Measurements from ENCODE around the gene NKD1. TPM values are rescaled to one million over a fixed set of nuclear protein-coding genes. Genes with fewer than 3 reads are reported as not detected.

Gene NKD1
- total and polyA plus RNA-seq, 7 donors: 0.04 to 0.45 (median 0.22) TPM

DNA sequence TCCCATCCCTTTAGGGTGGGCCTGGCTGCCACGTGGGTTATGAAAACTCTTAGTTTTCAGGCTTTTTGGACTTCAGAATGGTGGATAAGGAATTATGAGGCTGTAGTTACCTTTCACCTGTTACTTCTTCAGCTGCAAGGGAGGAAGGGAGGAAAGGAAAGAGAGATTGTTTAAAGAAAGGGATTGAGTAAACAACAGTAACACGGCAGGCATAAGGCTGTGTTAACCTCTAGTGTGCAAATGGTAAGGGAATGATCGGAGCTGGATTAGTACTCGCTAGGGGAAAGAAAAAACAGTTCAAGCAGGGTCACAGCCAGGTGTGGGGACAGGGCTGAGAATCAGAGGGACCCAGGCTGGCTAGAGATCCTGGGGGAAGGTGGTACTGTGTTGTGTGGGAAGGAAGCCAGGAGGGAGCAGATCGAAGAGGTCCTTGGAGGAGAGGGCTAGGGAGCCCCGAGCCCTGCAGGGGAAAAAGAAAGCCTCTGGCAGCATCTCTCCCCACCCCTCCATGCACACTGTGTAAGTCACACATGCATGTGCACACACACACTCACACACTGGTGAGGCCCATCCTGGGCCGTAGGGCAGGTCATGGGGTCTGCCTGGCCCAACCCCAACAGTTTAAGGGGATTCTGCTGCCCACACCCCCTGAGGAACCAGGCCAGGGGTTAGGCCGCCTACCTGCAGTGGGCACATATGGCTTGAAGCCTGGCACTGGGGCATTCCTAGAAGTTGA, 83.2 kb downstream of the NKD1 start:
- no peaks in the 10 kb centered on the region for H3K36me3 ChIP-seq (ENCODE audit: insufficient read depth in 1 of 2, low read depth in 1 of 2)
- WGBS, 3 donors: 82 to 87% (median 83%) methylated on average over 8 of the region's 8 CpGs
- ATAC-seq: no peak
- peaks cover 6% of the 10 kb centered on the region for H3K4me1 ChIP-seq
- H3K27me3 ChIP-seq (ENCODE audit: insufficient read depth in 3 of 3, low read length in 2 of 3): no peaks in the 10 kb centered on the region
- H3K4me3 ChIP-seq: no peak overlapping the region
- no peak overlapping the region for H3K27ac ChIP-seq
- intact Hi-C loops (cut with DNase I): no loop called here
- no peak for DNase-seq
- TF ChIP-seq, protein P1, sequence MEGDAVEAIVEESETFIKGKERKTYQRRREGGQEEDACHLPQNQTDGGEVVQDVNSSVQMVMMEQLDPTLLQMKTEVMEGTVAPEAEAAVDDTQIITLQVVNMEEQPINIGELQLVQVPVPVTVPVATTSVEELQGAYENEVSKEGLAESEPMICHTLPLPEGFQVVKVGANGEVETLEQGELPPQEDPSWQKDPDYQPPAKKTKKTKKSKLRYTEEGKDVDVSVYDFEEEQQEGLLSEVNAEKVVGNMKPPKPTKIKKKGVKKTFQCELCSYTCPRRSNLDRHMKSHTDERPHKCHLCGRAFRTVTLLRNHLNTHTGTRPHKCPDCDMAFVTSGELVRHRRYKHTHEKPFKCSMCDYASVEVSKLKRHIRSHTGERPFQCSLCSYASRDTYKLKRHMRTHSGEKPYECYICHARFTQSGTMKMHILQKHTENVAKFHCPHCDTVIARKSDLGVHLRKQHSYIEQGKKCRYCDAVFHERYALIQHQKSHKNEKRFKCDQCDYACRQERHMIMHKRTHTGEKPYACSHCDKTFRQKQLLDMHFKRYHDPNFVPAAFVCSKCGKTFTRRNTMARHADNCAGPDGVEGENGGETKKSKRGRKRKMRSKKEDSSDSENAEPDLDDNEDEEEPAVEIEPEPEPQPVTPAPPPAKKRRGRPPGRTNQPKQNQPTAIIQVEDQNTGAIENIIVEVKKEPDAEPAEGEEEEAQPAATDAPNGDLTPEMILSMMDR (IDR thresholded peaks at IDR 0.05): no peak
- H3K9me3 ChIP-seq: no peaks in the 10 kb centered on the region

DNA sequence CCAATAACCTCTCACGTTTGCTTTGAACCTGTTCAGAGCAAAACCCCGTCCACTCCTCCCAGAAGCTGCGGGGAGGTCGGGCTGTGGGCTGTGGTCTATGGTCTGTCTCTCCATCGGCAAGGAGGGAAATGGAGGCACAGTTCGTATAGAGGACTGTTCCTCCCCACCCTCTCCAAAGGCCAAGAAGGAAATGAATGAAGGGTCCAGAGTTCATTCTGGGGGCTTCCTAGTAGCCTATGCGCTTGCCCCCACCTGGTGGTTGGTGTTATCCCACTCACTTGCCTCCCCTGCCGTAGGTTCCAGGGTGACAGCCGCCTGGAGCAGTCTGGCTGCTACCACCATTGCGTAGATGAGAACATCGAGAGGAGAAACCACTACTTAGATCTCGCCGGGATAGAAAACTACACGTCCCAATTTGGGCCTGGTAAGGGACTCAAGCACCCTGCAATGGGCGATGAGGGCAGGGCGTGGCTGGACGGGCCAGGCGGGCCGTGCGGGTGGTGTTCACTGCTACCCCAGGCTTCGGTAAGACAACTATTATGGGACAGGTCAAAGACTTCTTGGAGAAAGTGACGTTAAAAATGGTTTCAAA, 83.9 kb downstream of the NKD1 start:
- Histone ChIP-seq H3K4me1 (peaks cover 5% of the 10 kb centered on the region), H3K27me3 (ENCODE audit: insufficient read depth in 3 of 3, low read length in 2 of 3) (no peaks in the 10 kb centered on the region), H3K9me3 (no peaks in the 10 kb centered on the region), H3K4me3 (no peak overlapping the region), H3K36me3 (ENCODE audit: insufficient read depth in 1 of 2, low read depth in 1 of 2) (no peaks in the 10 kb centered on the region), H3K27ac (no peak overlapping the region)
- ATAC-seq (no peak), DNase-seq (no peak)
- WGBS, 3 donors: 89 to 95% (median 91%) methylated on average over 22 of the region's 22 CpGs
- TF ChIP-seq, protein P1 (IDR thresholded peaks at IDR 0.05): no peak
- intact Hi-C loops (cut with DNase I): no loop called here

DNA sequence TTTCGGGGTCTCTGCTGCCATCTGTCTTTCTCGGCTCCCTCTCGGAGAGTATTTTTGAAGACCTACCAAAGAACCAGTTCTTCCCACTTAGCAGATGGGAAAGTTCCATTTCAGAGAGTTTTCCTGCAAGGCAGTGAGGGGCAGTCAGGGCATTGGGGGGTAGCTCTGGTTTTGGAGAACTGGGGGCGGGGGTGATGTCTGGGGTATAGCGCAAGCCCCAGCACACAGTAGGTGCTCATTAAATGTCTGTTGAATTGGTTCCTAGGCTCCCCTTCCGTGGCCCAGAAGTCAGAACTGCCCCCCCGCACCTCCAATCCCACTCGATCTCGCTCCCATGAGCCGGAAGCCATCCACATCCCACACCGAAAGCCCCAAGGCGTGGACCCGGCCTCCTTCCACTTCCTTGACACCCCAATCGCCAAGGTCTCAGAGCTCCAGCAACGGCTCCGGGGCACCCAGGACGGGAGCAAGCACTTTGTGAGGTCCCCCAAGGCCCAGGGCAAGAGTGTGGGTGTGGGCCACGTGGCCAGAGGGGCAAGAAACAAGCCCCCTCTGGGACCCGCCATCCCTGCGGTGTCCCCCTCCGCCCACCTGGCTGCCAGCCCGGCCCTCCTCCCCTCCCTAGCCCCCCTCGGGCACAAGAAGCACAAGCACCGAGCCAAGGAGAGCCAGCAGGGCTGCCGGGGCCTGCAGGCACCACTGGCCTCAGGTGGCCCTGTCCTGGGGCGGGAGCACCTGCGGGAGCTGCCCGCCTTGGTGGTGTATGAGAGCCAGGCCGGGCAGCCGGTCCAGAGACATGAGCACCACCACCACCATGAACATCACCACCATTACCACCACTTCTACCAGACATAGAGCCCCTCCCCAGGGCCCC, 85.0 kb downstream of the NKD1 start:
- Histone ChIP-seq H3K9me3 (no peaks in the 10 kb centered on the region), H3K27ac (no peak overlapping the region), H3K27me3 (ENCODE audit: insufficient read depth in 3 of 3, low read length in 2 of 3) (no peaks in the 10 kb centered on the region), H3K36me3 (ENCODE audit: insufficient read depth in 1 of 2, low read depth in 1 of 2) (no peaks in the 10 kb centered on the region), H3K4me1 (no peaks in the 10 kb centered on the region), H3K4me3 (no peak overlapping the region)
- intact Hi-C loops (cut with DNase I): no loop called here
- TF ChIP-seq, protein P1 (IDR thresholded peaks at IDR 0.05): no peak
- 91 to 92% (median 91%) methylated on average over 28 to 30 of the region's 30 CpGs for WGBS, 3 donors
- ATAC-seq: no peak
- no peak for DNase-seq

DNA sequence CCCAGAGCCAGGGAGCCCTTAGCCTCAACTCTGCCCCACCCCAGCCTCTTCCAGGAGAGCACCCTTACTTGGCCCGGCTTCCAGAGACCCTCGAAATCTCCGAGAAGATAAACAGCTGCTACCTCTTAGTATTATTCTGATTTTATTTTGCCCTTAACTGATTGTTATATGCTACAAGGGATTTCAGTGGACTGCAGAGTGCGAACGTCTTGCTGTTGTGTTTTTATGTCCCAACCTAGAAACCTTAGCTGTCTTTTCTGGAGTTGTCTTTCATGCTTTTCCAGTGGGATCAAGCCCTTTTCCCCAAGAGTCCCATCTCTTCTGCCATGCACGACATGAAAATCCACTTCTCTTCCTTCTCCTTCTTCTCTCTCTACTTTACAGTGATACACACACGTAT, 85.9 kb downstream of the NKD1 start:
- H3K9me3 ChIP-seq: no peaks in the 10 kb centered on the region
- intact Hi-C loops (cut with DNase I): no loop called here
- H3K4me1 ChIP-seq: no peaks in the 10 kb centered on the region
- H3K4me3 ChIP-seq: no peak overlapping the region
- WGBS, 3 donors: 83 to 84% (median 84%) methylated on average over 7 of the region's 7 CpGs
- H3K36me3 ChIP-seq (ENCODE audit: insufficient read depth in 1 of 2, low read depth in 1 of 2): no peaks in the 10 kb centered on the region
- no peak overlapping the region for H3K27ac ChIP-seq
- DNase-seq (no peak), ATAC-seq (no peak)
- no peaks in the 10 kb centered on the region for H3K27me3 ChIP-seq (ENCODE audit: insufficient read depth in 3 of 3, low read length in 2 of 3)
- TF ChIP-seq, protein P1 (IDR thresholded peaks at IDR 0.05): no peak
